Subcutaneous adipose tissue (tissue), 4 donors: ENCODE results near the gene AVEN. TPM values are rescaled to one million over a fixed set of nuclear protein-coding genes. Genes with fewer than 3 reads are reported as not detected.

Source experiments
- CTCF ChIP-seq: fragments of 450-650 bp; IDR thresholded peaks from one replicate; pipeline ENCODE4 v1.5.1; 2016; ENCODE audit warnings: low read depth, mild to moderate bottlenecking, control low read depth, antibody characterized with exemption, moderate library complexity
- total RNA-seq, 4 donors: library from RNA; depleted of rRNA; stranded (reverse); fragments of >200 nt; gene quantifications; one replicate each; pipeline ENCODE4 v1.1.0, GENCODE V29; 2016

The AVEN gene
- total RNA-seq, 4 donors from 2014 or later: 8.5 to 26.1 (median 17.5) TPM

DNA sequence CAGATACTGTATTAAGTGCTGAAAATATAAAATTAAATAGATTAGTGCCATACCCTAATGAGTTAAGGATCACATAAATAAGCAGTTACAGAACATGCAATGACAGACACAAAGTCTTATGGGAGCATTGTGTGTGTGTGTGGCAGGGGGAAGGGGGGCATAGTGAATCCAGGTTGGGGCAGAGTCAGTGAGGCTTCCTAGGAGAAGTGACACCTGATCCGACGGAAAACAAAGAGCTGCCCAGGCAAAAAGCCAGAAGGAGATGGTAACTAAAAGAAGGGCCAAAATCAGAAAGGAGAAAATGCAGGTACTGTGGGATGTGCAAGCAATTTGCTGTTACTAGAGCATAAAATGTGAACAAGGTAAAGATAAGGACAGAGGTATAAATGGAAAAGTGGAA is 150.8 kb downstream of the AVEN start:
- no peak for TF ChIP-seq CTCF

DNA sequence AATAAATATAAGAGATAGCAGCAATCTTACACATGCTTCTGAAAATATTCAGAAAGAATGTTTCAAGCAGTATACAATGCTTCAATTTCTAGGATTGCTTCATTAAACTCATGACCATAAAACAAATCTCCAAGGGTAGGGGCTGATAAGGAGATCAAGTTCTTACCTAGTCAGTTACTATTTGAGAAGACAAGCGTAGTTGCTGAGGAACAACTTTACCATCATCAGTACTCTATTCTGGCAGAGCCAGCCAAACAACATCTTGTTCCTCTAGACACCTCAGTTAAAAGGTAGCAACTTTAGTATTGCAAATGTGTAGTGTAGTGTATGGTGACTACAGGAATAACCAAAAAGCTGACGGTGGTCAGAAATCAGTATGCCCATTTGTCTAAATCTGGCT is 156.1 kb downstream of the AVEN start:
- TF ChIP-seq CTCF: no peak

DNA sequence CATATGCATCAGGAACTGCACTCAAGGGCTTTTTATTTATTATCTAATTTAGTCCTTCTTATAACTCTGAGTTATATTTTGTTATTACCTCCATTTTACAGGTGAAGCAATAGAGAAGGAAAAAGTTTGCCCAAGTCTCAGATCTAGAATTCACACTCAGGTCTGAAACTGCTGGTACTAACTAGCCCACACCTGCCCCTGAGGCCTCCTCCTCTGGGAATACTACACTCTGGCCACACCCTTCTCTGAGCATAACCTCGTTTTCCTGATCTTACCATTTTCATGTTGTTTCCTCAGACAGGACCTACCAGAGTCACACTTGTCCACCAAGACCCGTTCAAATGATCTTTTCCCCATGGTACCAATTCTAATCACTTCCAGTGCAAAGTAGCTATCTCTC is 164.8 kb downstream of the AVEN start:
- no peak for TF ChIP-seq CTCF

DNA sequence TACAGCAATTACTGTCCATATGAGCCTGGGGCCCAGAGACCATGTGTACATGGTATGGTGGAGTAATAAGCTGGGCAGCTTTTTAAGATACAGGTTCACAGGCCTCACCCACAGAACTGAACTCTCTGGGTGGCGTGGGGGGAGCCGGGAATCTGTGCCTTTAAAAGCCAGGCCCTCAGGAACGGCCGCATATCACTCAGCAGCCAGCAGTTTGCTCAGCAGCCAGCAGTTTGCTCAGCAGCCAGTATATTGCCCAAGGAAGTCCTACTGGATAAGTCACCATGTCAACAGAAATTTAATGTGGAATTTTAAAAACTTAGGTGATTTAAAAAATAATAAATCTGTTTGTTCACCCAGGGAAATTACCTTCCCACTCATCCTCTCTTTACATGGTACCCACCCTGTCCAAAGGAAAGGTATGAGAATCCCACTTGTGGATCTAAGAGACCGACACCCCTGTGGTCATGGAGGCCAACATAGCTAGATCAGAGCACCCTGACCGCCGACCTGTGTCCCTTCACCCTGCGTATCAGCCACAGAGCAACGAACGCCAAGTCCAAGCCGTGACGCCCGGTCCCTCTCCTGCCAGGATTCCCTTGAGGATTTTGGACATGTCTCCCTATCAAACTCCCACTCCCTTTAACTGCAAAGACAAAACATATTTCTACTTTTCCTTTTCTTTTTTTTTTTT is 166.4 kb downstream of the AVEN start:
- TF ChIP-seq CTCF: no peak

DNA sequence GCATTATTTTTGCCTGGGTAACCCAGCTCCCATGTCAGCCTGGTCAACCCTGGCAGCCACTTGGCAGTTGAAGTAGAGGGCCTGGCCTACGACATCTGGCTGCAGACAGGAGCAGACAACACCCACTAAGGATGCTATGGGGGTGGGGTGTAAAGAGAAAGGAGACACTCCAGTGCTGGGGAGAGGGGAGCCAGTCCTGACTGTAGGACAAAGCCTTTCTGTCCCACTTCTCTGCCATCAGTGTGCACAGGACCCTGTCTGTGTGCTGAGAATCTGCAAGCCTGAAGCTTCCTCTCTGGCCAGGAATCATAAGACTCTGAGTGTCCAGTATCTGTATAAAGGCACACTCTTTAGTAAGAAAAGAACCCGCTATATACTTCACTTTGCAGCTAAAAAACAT is 167.0 kb downstream of the AVEN start:
- no peak for TF ChIP-seq CTCF

DNA sequence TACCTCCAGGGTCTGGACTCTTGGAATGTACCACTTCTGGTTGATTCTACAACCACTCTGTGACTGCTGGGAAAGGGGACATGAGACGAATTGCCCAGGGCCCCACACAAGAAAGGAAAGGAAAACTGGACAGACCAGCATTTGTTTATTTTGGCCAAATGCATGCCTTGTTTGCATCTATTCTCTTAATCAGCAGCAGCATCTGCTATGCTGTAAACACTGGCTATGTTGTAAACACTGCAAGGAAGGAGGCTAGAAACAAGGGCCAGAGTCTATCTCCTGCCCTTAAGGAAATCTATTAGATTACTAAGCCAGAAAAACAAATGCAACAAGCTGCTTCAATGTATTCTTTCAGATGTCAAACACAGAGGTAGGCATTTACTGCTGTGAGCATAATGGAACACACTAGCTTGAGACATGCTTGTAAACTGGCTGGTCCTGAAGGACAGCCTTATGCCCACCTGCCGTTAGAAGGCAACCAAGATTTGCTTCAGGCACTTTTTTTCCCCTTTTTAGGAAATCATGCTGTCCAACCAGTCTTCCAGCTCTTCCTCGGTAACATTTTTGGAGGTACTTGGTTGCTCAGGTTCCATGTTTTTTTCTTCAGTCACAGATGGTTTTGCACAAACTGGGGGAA is 172.8 kb downstream of the AVEN start:
- no peak for TF ChIP-seq CTCF

GRCh38 chr15:33865416-33865815 is 173.6 kb downstream of the AVEN start:
- TF ChIP-seq CTCF: no peak
